Karpas-422 (cell line): ENCODE data around the gene SGPL1. TPM values are rescaled to one million over a fixed set of nuclear protein-coding genes. Genes with fewer than 3 reads are reported as not detected.

ENCODE experiments used
- DNase-seq: peaks from one replicate; pipeline ENCODE4 v3.0.0-alpha.2; 2015
- H2AFZ ChIP-seq: fragments of 200-600 bp; sonication (generic); 2 replicates; pipeline ENCODE4 v1.6.1; 2014; ENCODE audit warnings: antibody characterized with exemption, low read length, mixed read lengths
- H3K27ac ChIP-seq: fragments of 200-600 bp; sonication (generic); 2 replicates; pipeline ENCODE4 v1.5.1; 2014; ENCODE audit warnings: mild to moderate bottlenecking, low read length, moderate library complexity
- H3K27me3 ChIP-seq: fragments of 200-600 bp; sonication (generic); 2 replicates; pipeline ENCODE4 v1.6.1; 2014; ENCODE audit warnings: low read length, mixed read lengths
- H3K36me3 ChIP-seq: fragments of 200-600 bp; sonication (generic); 2 replicates; pipeline ENCODE4 v1.6.1; 2014; ENCODE audit warnings: low read length, mixed read lengths; ENCODE audit not compliant: insufficient read depth
- H3K4me1 ChIP-seq: fragments of 200-600 bp; sonication (generic); 2 replicates; pipeline ENCODE4 v1.6.1; 2014; ENCODE audit warnings: mild to moderate bottlenecking, low read length, mixed read lengths
- H3K4me2 ChIP-seq: fragments of 200-600 bp; sonication (generic); 2 replicates; pipeline ENCODE4 v1.6.1; 2014; ENCODE audit warnings: low read length, low read depth, mild to moderate bottlenecking; ENCODE audit not compliant: poor library complexity, severe bottlenecking
- H3K4me3 ChIP-seq: fragments of 200-600 bp; sonication (generic); 2 replicates; pipeline ENCODE4 v1.5.1; 2014; ENCODE audit warnings: mild to moderate bottlenecking, antibody characterized with exemption, low read length, mixed read lengths
- H3K79me2 ChIP-seq: fragments of 200-600 bp; sonication (generic); 2 replicates; pipeline ENCODE4 v1.6.1; 2014; ENCODE audit warnings: mild to moderate bottlenecking, low read length, mixed read lengths
- H3K9ac ChIP-seq: fragments of 200-600 bp; sonication (generic); 2 replicates; pipeline ENCODE4 v1.6.0; 2014; ENCODE audit warnings: low read length
- H3K9me2 ChIP-seq: fragments of 200-600 bp; sonication (generic), shearing (Covaris generic); replicated peaks from 2 replicates; pipeline ENCODE4 v1.6.0; 2014; ENCODE audit warnings: mild to moderate bottlenecking, low read length, moderate library complexity; ENCODE audit not compliant: insufficient read depth
- H3K9me3 ChIP-seq: fragments of 300-700, 200-600 bp; sonication (generic); 2 replicates; pipeline ENCODE4 v1.6.1; 2014; ENCODE audit warnings: low read length, mixed read lengths
- H4K20me1 ChIP-seq: fragments of 200-600 bp; sonication (generic); 2 replicates; pipeline ENCODE4 v1.6.1; 2014; ENCODE audit warnings: mild to moderate bottlenecking, antibody characterized with exemption, low read length, low read depth; ENCODE audit not compliant: insufficient read depth
- total RNA-seq: library from RNA; depleted of rRNA; stranded (reverse); fragments of >200 nt; shearing (Covaris generic); gene quantifications from 2 replicates; pipeline ENCODE4 v1.2.3, GENCODE V29; 2014; ENCODE audit warnings: low replicate concordance

The SGPL1 gene
- total RNA-seq, 1 experiment from 2014 or later = 26.3 TPM

DNA sequence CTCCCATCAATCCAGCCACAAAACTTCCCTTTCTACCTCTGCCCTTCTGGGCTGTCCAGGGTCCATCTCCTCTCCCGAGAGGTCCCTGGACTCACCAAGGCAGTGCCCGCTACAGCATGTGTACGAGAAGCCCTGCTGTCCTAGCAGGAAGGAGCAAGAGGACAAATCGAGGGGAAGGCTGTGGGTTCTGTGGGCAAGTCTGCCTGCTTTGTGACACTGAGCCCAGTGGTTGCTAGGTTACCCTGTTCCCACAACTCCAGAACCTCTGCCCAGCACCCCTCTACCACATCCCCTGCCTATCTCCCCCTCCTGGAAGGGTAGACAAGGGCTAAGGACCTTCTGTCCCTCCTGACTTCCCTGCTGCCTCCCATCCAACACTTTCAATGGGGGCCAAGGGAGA, 30.6 kb upstream of the SGPL1 start, which contains the start of gene TBATA:
Gene TBATA, minus strand, starts transcription at position 188 of the 400 bp plus-strand sequence. CDS start 1,998 bp downstream, outside the sequence.
- H3K9me2 ChIP-seq = no peaks in the 10 kb centered on the region

DNA sequence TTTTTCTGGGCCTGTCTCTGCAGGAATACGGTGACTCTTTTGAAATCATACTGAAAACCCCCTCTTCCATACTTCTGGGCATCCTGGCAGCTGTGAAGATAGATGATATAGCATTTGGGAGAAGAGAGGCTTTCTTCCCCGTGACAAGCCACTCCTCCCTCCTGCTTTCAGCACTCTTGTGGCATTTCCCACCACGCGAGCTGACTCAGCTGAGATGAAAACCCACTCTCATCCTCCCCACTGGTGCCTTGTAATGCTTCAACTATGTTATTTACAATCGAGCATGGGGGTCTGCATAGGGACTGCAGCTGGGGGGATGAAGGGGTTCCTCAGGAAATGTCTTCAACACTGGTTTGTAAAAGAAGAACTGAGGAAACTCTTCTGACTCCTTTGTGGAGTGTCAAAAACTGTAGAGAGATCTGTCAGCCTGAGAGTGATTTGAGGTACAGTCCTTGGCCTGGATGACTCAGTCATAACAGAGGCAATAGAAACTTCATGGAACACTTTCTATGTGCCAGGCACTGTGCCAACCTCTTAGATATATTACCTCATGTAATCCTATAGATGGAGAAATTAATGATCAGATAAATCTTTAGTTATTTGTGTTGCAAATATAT, 28.8 kb upstream of the SGPL1 start:
- Histone ChIP-seq H3K4me1 (no peaks in the 10 kb centered on the region), H3K36me3 (no peaks in the 10 kb centered on the region), H2AFZ (no peak overlapping the region), H3K4me2 (no peak overlapping the region), H3K27ac (no peak overlapping the region), H3K9ac (no peak overlapping the region), H3K9me2 (no peaks in the 10 kb centered on the region), H4K20me1 (no peaks in the 10 kb centered on the region), H3K27me3 (no peaks in the 10 kb centered on the region), H3K9me3 (no peaks in the 10 kb centered on the region), H3K4me3 (no peak overlapping the region), H3K79me2 (no peaks in the 10 kb centered on the region)
- DNase-seq = no peak

More for the DNA sequence above, 30.6 kb upstream of the SGPL1 start, which contains the start of gene TBATA:
- no peak within 1 kb of the TSS for H3K4me2 ChIP-seq
- H3K36me3 ChIP-seq = no peaks in the 10 kb centered on the region
- no peaks in the 10 kb centered on the region for H4K20me1 ChIP-seq
- DNase-seq = no peak
- no peaks in the 10 kb centered on the region for H3K4me1 ChIP-seq
- no peak within 1 kb of the TSS for H3K4me3 ChIP-seq
- H3K27me3 ChIP-seq = no peaks in the 10 kb centered on the region
- H3K27ac ChIP-seq = no peak within 1 kb of the TSS
- no peak within 1 kb of the TSS for H2AFZ ChIP-seq
- no peak within 1 kb of the TSS for H3K9ac ChIP-seq
- no peaks in the 10 kb centered on the region for H3K79me2 ChIP-seq
- H3K9me3 ChIP-seq = no peaks in the 10 kb centered on the region

DNA sequence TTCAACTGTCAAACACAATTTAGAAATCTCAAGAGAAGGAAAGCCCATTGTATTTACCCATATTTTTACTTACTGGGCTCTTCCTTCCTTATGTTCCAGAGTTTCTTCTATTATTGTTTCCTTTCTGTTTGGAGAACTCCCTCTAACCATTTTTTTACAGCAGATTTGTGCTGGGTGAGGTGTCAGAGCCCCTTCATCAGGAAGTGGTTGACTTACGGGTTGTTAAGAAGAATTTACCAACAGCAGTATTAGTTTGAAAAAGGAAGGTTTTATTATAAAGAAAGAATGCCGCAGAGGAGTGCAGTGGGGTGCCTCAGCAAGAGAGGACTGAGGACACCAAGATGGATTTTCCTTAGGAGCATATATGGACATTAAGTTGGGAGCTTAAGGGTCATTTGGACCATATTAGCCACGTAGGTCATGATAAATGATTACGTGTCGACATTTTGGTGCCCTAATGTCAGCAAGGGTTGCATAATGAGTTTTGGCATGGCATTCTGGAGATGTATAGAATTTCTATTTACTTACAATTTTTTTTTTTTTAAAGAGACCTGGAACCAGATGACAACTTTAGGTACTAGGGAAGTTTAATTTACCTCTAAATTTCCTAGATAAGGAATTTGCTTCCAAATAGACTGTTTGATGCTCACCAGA, 24.2 kb upstream of the SGPL1 start:
- no peak overlapping the region for H3K27ac ChIP-seq
- no peaks in the 10 kb centered on the region for H3K4me1 ChIP-seq
- no peaks in the 10 kb centered on the region for H4K20me1 ChIP-seq
- H3K9me2 ChIP-seq = no peaks in the 10 kb centered on the region
- no peak for DNase-seq
- H3K36me3 ChIP-seq = no peaks in the 10 kb centered on the region
- H3K4me2 ChIP-seq = no peak overlapping the region
- no peaks in the 10 kb centered on the region for H3K79me2 ChIP-seq
- H3K9me3 ChIP-seq = no peaks in the 10 kb centered on the region
- no peak overlapping the region for H3K4me3 ChIP-seq
- no peak overlapping the region for H3K9ac ChIP-seq
- no peaks in the 10 kb centered on the region for H3K27me3 ChIP-seq
- H2AFZ ChIP-seq = no peak overlapping the region

GRCh38 chr10:70795613-70796012, 20.1 kb upstream of the SGPL1 start:
- Histone ChIP-seq H2AFZ (no peak overlapping the region), H3K36me3 (no peaks in the 10 kb centered on the region), H3K27me3 (no peaks in the 10 kb centered on the region), H3K4me2 (no peak overlapping the region), H3K79me2 (no peaks in the 10 kb centered on the region), H3K9ac (no peak overlapping the region), H3K27ac (no peak overlapping the region), H3K4me3 (no peak overlapping the region), H3K9me2 (no peaks in the 10 kb centered on the region), H4K20me1 (no peaks in the 10 kb centered on the region), H3K9me3 (no peaks in the 10 kb centered on the region), H3K4me1 (no peaks in the 10 kb centered on the region)
- no peak for DNase-seq

DNA sequence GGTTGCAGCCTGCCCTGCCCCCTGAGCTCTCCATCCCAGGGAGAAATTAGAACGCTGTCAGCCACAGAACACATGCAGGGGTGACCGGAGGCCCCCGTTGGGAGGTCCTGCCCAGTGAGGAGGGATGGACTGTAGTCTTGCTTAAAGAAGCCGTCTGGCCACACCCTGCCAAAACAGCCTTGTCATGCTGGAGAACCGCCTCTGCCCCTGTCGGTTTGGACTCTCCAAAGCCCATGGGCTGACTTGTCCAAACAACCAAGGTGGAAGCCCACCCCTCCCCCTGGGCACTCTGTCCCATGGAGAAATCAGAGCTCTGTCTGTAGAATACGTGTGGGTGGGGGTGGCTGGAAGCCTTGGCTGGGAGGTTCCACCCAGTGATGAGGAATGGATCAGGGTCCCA, 17.9 kb upstream of the SGPL1 start:
- no peak overlapping the region for H3K4me3 ChIP-seq
- H3K27ac ChIP-seq = no peak overlapping the region
- H3K27me3 ChIP-seq = no peaks in the 10 kb centered on the region
- no peak overlapping the region for H3K4me2 ChIP-seq
- no peak overlapping the region for H2AFZ ChIP-seq
- no peaks in the 10 kb centered on the region for H3K9me2 ChIP-seq
- no peak for DNase-seq
- no peaks in the 10 kb centered on the region for H3K36me3 ChIP-seq
- H3K4me1 ChIP-seq = no peaks in the 10 kb centered on the region
- H3K9ac ChIP-seq = no peak overlapping the region
- H3K9me3 ChIP-seq = no peaks in the 10 kb centered on the region
- no peaks in the 10 kb centered on the region for H4K20me1 ChIP-seq
- H3K79me2 ChIP-seq = no peaks in the 10 kb centered on the region

DNA sequence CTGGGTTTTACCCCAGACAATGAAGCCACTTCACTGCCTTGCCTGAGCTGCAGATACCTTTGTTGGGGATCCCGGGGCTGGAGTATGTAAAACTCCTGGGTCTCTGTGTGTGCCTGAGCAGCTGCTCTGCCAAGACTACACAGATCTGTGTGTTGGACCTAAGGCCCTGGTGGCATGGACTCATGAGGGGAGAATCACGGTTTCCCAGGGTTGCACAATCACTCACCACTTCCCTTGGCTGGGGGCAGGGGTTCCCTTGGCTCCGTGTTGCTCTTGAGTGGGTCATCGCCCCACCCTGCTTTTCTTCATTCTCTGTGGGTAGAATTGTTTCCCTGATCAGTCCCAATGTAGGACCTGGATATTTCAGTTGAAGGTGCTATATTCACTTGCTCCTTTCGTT, 16.6 kb upstream of the SGPL1 start:
- Histone ChIP-seq H3K9ac (no peak overlapping the region), H3K79me2 (no peaks in the 10 kb centered on the region), H3K4me1 (no peaks in the 10 kb centered on the region), H3K36me3 (no peaks in the 10 kb centered on the region), H3K9me3 (no peaks in the 10 kb centered on the region), H3K27ac (no peak overlapping the region), H3K4me2 (no peak overlapping the region), H3K27me3 (no peaks in the 10 kb centered on the region), H3K4me3 (no peak overlapping the region), H2AFZ (no peak overlapping the region), H4K20me1 (no peaks in the 10 kb centered on the region), H3K9me2 (no peaks in the 10 kb centered on the region)
- DNase-seq = no peak

DNA sequence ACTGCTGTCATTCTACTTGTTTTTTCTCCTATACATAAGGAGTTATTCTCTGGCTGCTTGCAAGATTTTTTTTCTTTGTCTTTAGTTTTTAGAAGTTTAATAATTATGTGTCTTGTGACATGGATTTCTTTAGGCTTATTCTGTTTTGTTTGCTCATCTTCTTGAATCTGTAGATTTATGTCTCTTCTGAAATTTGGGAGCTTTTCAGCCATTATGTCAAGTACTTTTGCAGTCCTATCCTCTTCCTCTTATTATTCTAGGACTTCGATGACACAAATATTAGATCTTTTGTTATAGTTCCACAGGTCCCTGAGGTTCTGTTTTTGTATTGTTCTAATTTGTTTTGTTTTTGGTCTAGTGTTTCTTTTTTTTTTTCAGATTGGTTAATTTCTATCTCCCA, 13.9 kb upstream of the SGPL1 start:
- Histone ChIP-seq H3K79me2 (no peaks in the 10 kb centered on the region), H3K4me3 (no peak overlapping the region), H3K9me2 (no peaks in the 10 kb centered on the region), H3K9me3 (no peaks in the 10 kb centered on the region), H3K9ac (no peak overlapping the region), H3K27ac (no peak overlapping the region), H4K20me1 (no peaks in the 10 kb centered on the region), H3K4me1 (no peaks in the 10 kb centered on the region), H3K27me3 (0 out of 2 replicates have a peak, but pooled peaks cover 2% of the 10 kb centered on the region), H3K36me3 (no peaks in the 10 kb centered on the region), H2AFZ (no peak overlapping the region), H3K4me2 (no peak overlapping the region)
- DNase-seq = no peak

DNA sequence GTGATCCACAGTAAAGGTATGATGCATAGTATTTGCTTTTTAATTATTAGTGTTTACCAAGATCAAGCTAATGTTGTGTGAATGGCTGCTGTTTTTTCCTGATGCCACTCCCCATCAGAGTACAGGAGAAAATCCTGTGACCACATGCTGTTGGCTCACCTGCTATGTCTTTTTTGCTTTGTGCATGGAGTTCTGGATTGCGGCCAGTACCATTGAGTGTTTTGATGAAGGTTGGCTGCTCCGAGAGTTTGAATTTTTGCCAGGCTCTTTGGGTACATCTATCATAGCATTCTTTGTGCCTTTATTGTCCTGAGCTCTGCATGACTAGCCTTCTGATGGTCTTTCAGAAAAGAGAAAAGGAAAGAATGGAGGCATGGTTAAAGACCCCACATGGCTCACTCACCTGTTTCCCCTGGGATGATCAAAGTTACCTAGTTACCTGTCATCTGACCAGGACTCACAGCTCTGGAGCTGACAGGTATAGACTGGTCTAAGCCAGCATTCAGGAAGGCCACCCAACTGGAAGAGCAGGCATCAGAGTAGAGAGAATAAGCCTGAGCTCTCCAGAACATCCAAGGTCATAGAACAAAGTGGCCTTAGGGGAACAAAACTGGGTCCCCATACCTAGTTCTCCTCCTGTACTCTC, 11.8 kb upstream of the SGPL1 start:
- no peaks in the 10 kb centered on the region for H4K20me1 ChIP-seq
- H3K9ac ChIP-seq = no peak overlapping the region
- H3K4me1 ChIP-seq = no peaks in the 10 kb centered on the region
- H3K4me3 ChIP-seq = no peak overlapping the region
- no peak overlapping the region for H2AFZ ChIP-seq
- no peaks in the 10 kb centered on the region for H3K79me2 ChIP-seq
- no peak overlapping the region for H3K4me2 ChIP-seq
- no peak overlapping the region for H3K27ac ChIP-seq
- H3K9me3 ChIP-seq = no peaks in the 10 kb centered on the region
- H3K9me2 ChIP-seq = no peaks in the 10 kb centered on the region
- 0 out of 2 replicates have a peak, but pooled peaks cover 2% of the 10 kb centered on the region for H3K27me3 ChIP-seq
- no peak for DNase-seq
- no peaks in the 10 kb centered on the region for H3K36me3 ChIP-seq
